Stimulated activated CD4-positive, alpha-beta T cell treated with anti-CD3 and anti-CD28 coated beads, Interleukin-12 subunit alpha, Interleukin-12 subunit beta, amount 100 ng/mL, for 24 hours (primary cell): ENCODE results near the gene CCL18.
A peak's percentile ranks its signal among the peaks of the same experiment; 100 is the strongest.
"Not testable (repeated sequence)": the region's sequence is repeated elsewhere in the genome, so short reads cannot be mapped to it uniquely, and the experiment has no call there.

Source experiments
- DNase-seq, 2 experiments: peaks; one replicate each; pipeline ENCODE4 v3.0.0-alpha.2; 2020; ENCODE audit warnings: low read depth in 2 of 2

The CCL18 gene

GRCh38 chr17:36104246-36104645, 40.2 kb downstream of the CCL18 start:
- not testable (repeated sequence) for DNase-seq

GRCh38 chr17:36104701-36105181, 40.7 kb downstream of the CCL18 start:
- DNase-seq: no peak

- DNase-seq: no peak
Measured at GRCh38 chr17:36105781-36106492, 41.9 kb downstream of the CCL18 start.

GRCh38 chr17:36106493-36106835, 42.4 kb downstream of the CCL18 start:
- DNase-seq: no peak

GRCh38 chr17:36107660-36108059, 43.6 kb downstream of the CCL18 start:
- no peak for DNase-seq

GRCh38 chr17:36108265-36108664, 44.2 kb downstream of the CCL18 start:
- DNase-seq: not testable (repeated sequence)

- no peak for DNase-seq
Measured at GRCh38 chr17:36111068-36111490, 47.0 kb downstream of the CCL18 start.

GRCh38 chr17:36112572-36112971, 48.5 kb downstream of the CCL18 start:
- no peak for DNase-seq

- DNase-seq: not testable (repeated sequence)
Measured at GRCh38 chr17:36113131-36113530, 49.1 kb downstream of the CCL18 start.

GRCh38 chr17:36114971-36115648, 51.0 kb downstream of the CCL18 start:
- DNase-seq: not testable (repeated sequence)

GRCh38 chr17:36115649-36115977, 51.5 kb downstream of the CCL18 start:
- not testable (repeated sequence) for DNase-seq

- DNase-seq: peak in 1 of 2 experiments; percentile 26
Measured at GRCh38 chr17:36117505-36118382, 53.7 kb downstream of the CCL18 start.

GRCh38 chr17:36118477-36119353, 54.6 kb downstream of the CCL18 start:
- DNase-seq: no peak

- DNase-seq: no peak
Measured at GRCh38 chr17:36120221-36120620, 56.1 kb downstream of the CCL18 start.

GRCh38 chr17:36121099-36121498, 57.0 kb downstream of the CCL18 start:
- not testable (repeated sequence) for DNase-seq
